ENCODE measurements around the gene CCNF. TPM values are rescaled to one million over a fixed set of nuclear protein-coding genes. Genes with fewer than 3 reads are reported as not detected.

Gene CCNF
- total RNA-seq, 1 experiment from 2014 or later: 82.6 TPM

GRCh38 chr16:2457267-2457666, 28.0 kb downstream of the CCNF start:
- DNase-seq: no peak
- Histone ChIP-seq H3K27me3 (ENCODE audit: control insufficient read depth, insufficient read depth, low read length) (no peaks in the 10 kb centered on the region), H3K4me3 (ENCODE audit: insufficient read depth, low read depth, low read length) (no peak overlapping the region), H3K36me3 (replicated peaks; ENCODE audit: control insufficient read depth, insufficient read depth, low read length) (peaks cover 30% of the 10 kb centered on the region)

- no peaks in the 10 kb centered on the region for H3K27me3 ChIP-seq (ENCODE audit: control insufficient read depth, insufficient read depth, low read length)
- DNase-seq: no peak
- no peak overlapping the region for H3K4me3 ChIP-seq (ENCODE audit: insufficient read depth, low read depth, low read length)
- peaks cover 26% of the 10 kb centered on the region for H3K36me3 ChIP-seq (replicated peaks; ENCODE audit: control insufficient read depth, insufficient read depth, low read length)
These were observed 28.7 kb downstream of the CCNF start for GRCh38 chr16:2457946-2458345.

- peak; percentile 74 for DNase-seq
- H3K27me3 ChIP-seq (ENCODE audit: control insufficient read depth, insufficient read depth, low read length): no peaks in the 10 kb centered on the region
- peak overlapping the region; percentile 73 for H3K4me3 ChIP-seq (ENCODE audit: insufficient read depth, low read depth, low read length)
- H3K36me3 ChIP-seq (replicated peaks; ENCODE audit: control insufficient read depth, insufficient read depth, low read length): peaks cover 18% of the 10 kb centered on the region
These were observed 29.8 kb downstream of the CCNF start for GRCh38 chr16:2458887-2459646.

GRCh38 chr16:2459647-2460390, 30.6 kb downstream of the CCNF start, which contains the start of gene TEDC2:
TEDC2 (plus strand) TSS chr16:2460109; CDS start chr16:2460145, 36 bp downstream.
- Histone ChIP-seq H3K27me3 (ENCODE audit: control insufficient read depth, insufficient read depth, low read length) (no peaks in the 10 kb centered on the region), H3K36me3 (replicated peaks; ENCODE audit: control insufficient read depth, insufficient read depth, low read length) (peaks cover 16% of the 10 kb centered on the region), H3K4me3 (ENCODE audit: insufficient read depth, low read depth, low read length) (peak within 1 kb of the TSS; percentile 73)
- peak; percentile 100 for DNase-seq

- Histone ChIP-seq H3K4me3 (ENCODE audit: insufficient read depth, low read depth, low read length) (peak overlapping the region; percentile 73), H3K27me3 (ENCODE audit: control insufficient read depth, insufficient read depth, low read length) (no peaks in the 10 kb centered on the region), H3K36me3 (replicated peaks; ENCODE audit: control insufficient read depth, insufficient read depth, low read length) (peaks cover 13% of the 10 kb centered on the region)
- no peak for DNase-seq
These were observed 31.1 kb downstream of the CCNF start for GRCh38 chr16:2460391-2460713.

GRCh38 chr16:2460916-2461315, 31.7 kb downstream of the CCNF start:
- peak overlapping the region; percentile 73; the same call in 1 of the 2 replicates for H3K4me3 ChIP-seq (ENCODE audit: insufficient read depth, low read depth, low read length)
- H3K36me3 ChIP-seq (replicated peaks; ENCODE audit: control insufficient read depth, insufficient read depth, low read length): peaks cover 13% of the 10 kb centered on the region
- no peak for DNase-seq
- no peaks in the 10 kb centered on the region for H3K27me3 ChIP-seq (ENCODE audit: control insufficient read depth, insufficient read depth, low read length)

GRCh38 chr16:2462031-2462866, 33.0 kb downstream of the CCNF start:
- Histone ChIP-seq H3K36me3 (replicated peaks; ENCODE audit: control insufficient read depth, insufficient read depth, low read length) (peaks cover 1% of the 10 kb centered on the region; the same call in 1 of the 2 replicates), H3K27me3 (ENCODE audit: control insufficient read depth, insufficient read depth, low read length) (no peaks in the 10 kb centered on the region; the same call in 1 of the 2 replicates)
- no peak for DNase-seq

GRCh38 chr16:2464333-2464732, 35.1 kb downstream of the CCNF start:
- H3K36me3 ChIP-seq (replicated peaks; ENCODE audit: control insufficient read depth, insufficient read depth, low read length): peaks cover 1% of the 10 kb centered on the region; the same call in 1 of the 2 replicates
- DNase-seq: no peak
- H3K4me3 ChIP-seq (ENCODE audit: insufficient read depth, low read depth, low read length): no peak overlapping the region
- peaks cover 10% of the 10 kb centered on the region for H3K27me3 ChIP-seq (ENCODE audit: control insufficient read depth, insufficient read depth, low read length)

More at GRCh38 chr16:2462031-2462866, 33.0 kb downstream of the CCNF start:
- no peak overlapping the region for H3K4me3 ChIP-seq (ENCODE audit: insufficient read depth, low read depth, low read length)

- DNase-seq: peak; percentile 78
- no peak overlapping the region for H3K4me3 ChIP-seq (ENCODE audit: insufficient read depth, low read depth, low read length)
- peaks cover 24% of the 10 kb centered on the region for H3K27me3 ChIP-seq (ENCODE audit: control insufficient read depth, insufficient read depth, low read length)
- H3K36me3 ChIP-seq (replicated peaks; ENCODE audit: control insufficient read depth, insufficient read depth, low read length): peaks cover 1% of the 10 kb centered on the region; the same call in 1 of the 2 replicates
These were observed 36.6 kb downstream of the CCNF start for GRCh38 chr16:2465653-2466415.

GRCh38 chr16:2466667-2467527, 37.6 kb downstream of the CCNF start:
- Histone ChIP-seq H3K36me3 (replicated peaks; ENCODE audit: control insufficient read depth, insufficient read depth, low read length) (peaks cover 1% of the 10 kb centered on the region; the same call in 1 of the 2 replicates), H3K27me3 (ENCODE audit: control insufficient read depth, insufficient read depth, low read length) (peaks cover 32% of the 10 kb centered on the region), H3K4me3 (ENCODE audit: insufficient read depth, low read depth, low read length) (peak overlapping the region; percentile 52; the same call in 1 of the 2 replicates)
- peak; percentile 71 for DNase-seq

- Histone ChIP-seq H3K27me3 (ENCODE audit: control insufficient read depth, insufficient read depth, low read length) (peaks cover 40% of the 10 kb centered on the region), H3K4me3 (ENCODE audit: insufficient read depth, low read depth, low read length) (peak overlapping the region; percentile 52), H3K36me3 (replicated peaks; ENCODE audit: control insufficient read depth, insufficient read depth, low read length) (peaks cover 1% of the 10 kb centered on the region; the same call in 1 of the 2 replicates)
- DNase-seq: peak; percentile 95
These were observed 38.4 kb downstream of the CCNF start for GRCh38 chr16:2467528-2468232.

- Histone ChIP-seq H3K36me3 (replicated peaks; ENCODE audit: control insufficient read depth, insufficient read depth, low read length) (no peaks in the 10 kb centered on the region; the same call in 1 of the 2 replicates), H3K4me3 (ENCODE audit: insufficient read depth, low read depth, low read length) (peak overlapping the region; percentile 52), H3K27me3 (ENCODE audit: control insufficient read depth, insufficient read depth, low read length) (peaks cover 46% of the 10 kb centered on the region)
- DNase-seq: peak; percentile 84
These were observed 39.0 kb downstream of the CCNF start for GRCh38 chr16:2468233-2468724.

Measured in H7 (cell line).